GM19467 (cell line): ENCODE results near the gene SPATA31D3.
"Not testable (repeated sequence)": the region's sequence is repeated elsewhere in the genome, so short reads cannot be mapped to it uniquely, and the experiment has no call there.

Source experiments
- ATAC-seq: cut with Tn5 transposase; IDR thresholded peaks from one replicate; pipeline ENCODE4 v1.9.1; 2021; ENCODE audit warnings: mild to moderate bottlenecking, moderate library complexity; ENCODE audit not compliant: unreplicated experiment

Gene SPATA31D3

DNA sequence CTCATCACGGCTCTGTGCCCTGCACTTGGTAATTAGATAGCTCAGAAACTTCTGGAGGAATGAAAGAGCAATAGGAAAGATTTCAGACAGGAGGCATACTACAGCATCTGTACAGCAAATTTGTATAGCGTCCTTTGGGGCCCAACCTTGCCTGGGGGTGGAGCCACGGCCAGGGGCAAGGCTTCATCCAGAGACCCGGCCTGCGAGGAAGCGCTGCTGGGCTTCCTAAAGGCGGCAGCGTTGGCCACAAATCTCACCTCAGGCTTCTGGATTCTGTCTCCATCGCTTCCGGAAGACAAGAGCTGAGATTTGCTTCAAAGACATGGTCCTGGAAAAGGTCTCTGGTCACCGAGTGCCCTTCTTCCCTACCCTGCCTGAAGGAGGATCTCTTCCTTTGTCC is 33.1 kb downstream of the SPATA31D3 start:
- ATAC-seq, result no peak

- ATAC-seq, result peak; percentile 59
Measured at GRCh38 chr9:81979196-81979595, 35.9 kb downstream of the SPATA31D3 start.

DNA sequence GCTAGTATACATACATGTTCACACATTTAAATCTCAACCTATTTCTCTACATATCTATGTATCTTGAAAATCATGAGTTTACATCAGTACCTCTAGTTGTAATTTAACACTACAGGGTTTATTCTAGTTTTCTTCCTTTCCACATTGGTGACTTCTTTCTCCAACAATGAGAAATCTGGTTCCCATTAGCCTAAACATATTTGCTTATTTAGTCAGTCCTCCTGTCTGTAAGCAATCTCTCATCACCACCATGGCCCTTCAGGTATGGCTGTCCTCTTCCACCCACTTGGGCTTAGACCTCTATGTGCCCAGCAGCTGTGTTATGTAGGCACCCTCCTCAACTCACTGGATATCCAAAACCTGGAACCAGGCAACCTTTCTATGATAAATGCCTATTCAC is 37.3 kb downstream of the SPATA31D3 start:
- ATAC-seq, result no peak

DNA sequence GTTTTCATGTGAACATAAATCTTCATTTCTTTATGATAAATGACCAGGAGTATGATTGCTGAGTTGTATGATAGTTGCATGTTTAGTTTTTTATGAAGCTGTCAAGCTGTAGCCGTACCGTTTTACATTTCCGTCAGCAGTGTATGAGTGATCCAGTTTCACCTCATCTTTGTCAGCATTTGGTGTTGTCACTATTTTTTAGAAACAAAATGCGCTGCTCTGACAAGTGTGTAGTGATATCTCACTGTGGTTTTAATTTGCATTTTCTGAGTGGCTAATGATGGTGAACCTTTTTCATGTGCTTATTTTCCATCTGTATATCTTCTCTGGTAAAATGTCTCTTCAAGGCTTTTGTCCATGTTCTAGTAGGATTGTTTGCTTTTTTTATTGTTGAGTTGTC is 38.6 kb downstream of the SPATA31D3 start:
- ATAC-seq, result no peak

DNA sequence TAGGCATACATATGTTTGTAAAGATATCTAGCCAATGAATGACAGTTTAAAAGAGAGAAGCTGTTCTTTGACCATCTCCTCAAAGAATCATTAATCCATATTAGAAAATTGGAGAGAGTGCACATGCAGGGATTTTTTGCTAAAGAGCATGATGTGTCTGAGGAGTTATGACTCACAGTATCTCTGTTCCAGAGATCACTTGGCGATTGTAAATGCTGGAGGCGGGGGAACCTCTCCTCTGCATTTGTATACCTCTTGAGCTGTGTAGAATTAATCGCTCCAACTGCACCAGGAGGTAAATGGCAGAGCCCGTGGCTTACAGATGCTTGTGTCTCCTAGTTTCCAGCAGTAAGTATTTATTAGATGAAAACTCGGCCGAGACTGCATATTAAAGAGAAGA is 41.6 kb downstream of the SPATA31D3 start:
- ATAC-seq, result no peak

GRCh38 chr9:81986051-81986450 is 42.8 kb downstream of the SPATA31D3 start:
- ATAC-seq, result no peak

GRCh38 chr9:81988472-81988871 is 45.2 kb downstream of the SPATA31D3 start, which contains the start of gene SPATA31D1:
Gene SPATA31D1 (plus strand): TSS chr9:81988772. CDS start chr9:81988819, 47 bp downstream.
- ATAC-seq, result not testable (repeated sequence)

- ATAC-seq, result no peak
Measured at GRCh38 chr9:81989700-81990099, 46.4 kb downstream of the SPATA31D3 start.

DNA sequence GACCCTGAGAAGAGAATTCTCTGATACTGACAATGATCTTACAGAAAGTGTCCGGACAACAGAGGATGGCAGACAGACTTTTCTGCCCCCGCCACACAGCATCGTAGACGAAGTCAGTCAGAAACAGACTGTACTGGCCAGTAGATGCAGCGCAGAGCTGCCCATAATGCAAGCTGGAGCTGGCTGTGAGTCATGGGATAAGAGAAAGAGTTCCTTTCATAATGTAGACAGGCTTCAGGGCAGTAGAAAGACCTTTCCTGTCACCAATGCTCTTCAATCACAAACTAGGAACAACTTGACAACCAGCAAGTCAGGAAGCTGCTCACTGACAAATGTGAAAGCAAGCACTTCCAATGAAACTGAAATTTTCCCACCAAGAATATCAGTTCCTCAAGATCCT is 50.4 kb downstream of the SPATA31D3 start:
- no peak for ATAC-seq
